HepG2 (cell line): Measurements from ENCODE around the gene RTRAF. TPM values are rescaled to one million over a fixed set of nuclear protein-coding genes. Genes with fewer than 3 reads are reported as not detected.
A peak's percentile ranks its signal among the peaks of the same experiment; 100 is the strongest.

Experiments
- ATAC-seq: fragments of 200-7000 bp; cut with Tn5 transposase; 3 replicates; pipeline ENCODE4 v1.9.1; 2020; ENCODE audit warnings: mild to moderate bottlenecking, moderate library complexity
- Bru-seq: library from RNA; stranded (reverse); fragments of 400-500 nt; gene quantifications from one replicate; lab custom pipeline; 2021; lab: Mats Ljungman, UMichigan
- BruChase-seq, 2 experiments: library from RNA; stranded (reverse); fragments of 400-500 nt; gene quantifications; one replicate each; lab custom pipeline; 2021; lab: Mats Ljungman, UMichigan
- BruUV-seq: library from RNA; stranded (reverse); fragments of 400-500 nt; replicated peaks from 2 replicates; lab custom pipeline; 2021; lab: Mats Ljungman, UMichigan
- CTCF ChIA-PET: fragments of 300-600 bp; formaldehyde crosslinking; extraction: SDS; loops from one replicate; lab custom pipeline; 2021; ENCODE audit warnings: low total read pairs, inconsistent platforms, low intra/inter-chr PET ratio; lab: Yijun Ruan, JAX
- POLR2A ChIA-PET: fragments of 350-600 bp; sonication (Branson Sonifier 250); formaldehyde crosslinking; loops from one replicate; lab custom pipeline; 2020; ENCODE audit warnings: antibody characterized with exemption, inconsistent platforms; lab: Yijun Ruan, JAX
- DNase-seq: peaks from one replicate; pipeline ENCODE4 v3.0.0-alpha.2; 2015; ENCODE audit warnings: low spot score
- FAIRE-seq: peaks from 3 replicates; lab custom pipeline; 2011; peaks lifted over from hg19 to GRCh38; lab: Jason Lieb, UNC
- H2AFZ ChIP-seq: one replicate; pipeline ENCODE4 v1.6.1; 2011; ENCODE audit warnings: low read length, inconsistent platforms
- H3K27ac ChIP-seq: fragments of 300-600 bp; 3 replicates; pipeline ENCODE4 v1.8.0; 2011; ENCODE audit warnings: mixed run types, mild to moderate bottlenecking, mixed read lengths, low read length, inconsistent platforms; ENCODE audit not compliant: insufficient read depth; ENCODE audit errors: extremely low read length
- H3K27me3 ChIP-seq, 2 experiments: fragments of 200-600 bp in 1 of 2; 2 replicates in 1 of 2; 3 replicates in 1 of 2; pipeline versions ENCODE4 v1.6.0 to v1.8.0; 2011; ENCODE audit warnings: low read length in 2 of 2, mild to moderate bottlenecking in 2 of 2, moderate library complexity in 2 of 2, inconsistent platforms in 1 of 2; ENCODE audit not compliant: insufficient read depth in 2 of 2, control insufficient read depth in 1 of 2
- H3K36me3 ChIP-seq, 2 experiments: fragments of 200-600 bp in 1 of 2; replicated peaks in 1 of 2; 2 replicates in 1 of 2; 3 replicates in 1 of 2; pipeline versions ENCODE4 v1.5.1 to v1.8.0; 2011; ENCODE audit warnings: low read length in 2 of 2, inconsistent platforms in 1 of 2; ENCODE audit not compliant: insufficient read depth in 2 of 2, control insufficient read depth in 1 of 2
- H3K4me1 ChIP-seq: 2 replicates; pipeline ENCODE4 v1.5.1; 2012; ENCODE audit warnings: low read length, inconsistent platforms; ENCODE audit not compliant: insufficient read depth
- H3K4me2 ChIP-seq: 2 replicates; pipeline ENCODE4 v1.6.0; 2011; ENCODE audit warnings: low read depth, low read length, inconsistent platforms
- H3K4me3 ChIP-seq, 3 experiments: fragments of 200-600 bp in 1 of 3; sonication (generic), shearing (Covaris generic) in 1 of 3; replicated peaks in 1 of 3; 2 replicates each; pipeline ENCODE4 v1.5.1; 2011 to 2016; ENCODE audit warnings: low read length in 3 of 3, inconsistent platforms in 2 of 3, low read depth in 2 of 3, mild to moderate bottlenecking in 2 of 3, control low read depth in 1 of 3, mixed read lengths in 1 of 3; ENCODE audit not compliant: insufficient read depth in 1 of 3
- H3K79me2 ChIP-seq: one replicate; pipeline ENCODE4 v1.6.1; 2011; ENCODE audit warnings: low read length, inconsistent platforms; ENCODE audit not compliant: insufficient read depth
- H3K9ac ChIP-seq: 2 replicates; pipeline ENCODE4 v1.6.0; 2011; ENCODE audit warnings: mild to moderate bottlenecking, low read depth, low read length, inconsistent platforms; ENCODE audit not compliant: insufficient read depth
- H3K9me3 ChIP-seq: 2 replicates; pipeline ENCODE4 v1.5.1; 2012; ENCODE audit warnings: mild to moderate bottlenecking, low read length
- H4K20me1 ChIP-seq: 2 replicates; pipeline ENCODE4 v1.6.0; 2011; ENCODE audit warnings: inconsistent platforms, mild to moderate bottlenecking, low read length, moderate library complexity; ENCODE audit not compliant: insufficient read depth
- EEA1 ChIP-seq: sonication (generic); formaldehyde crosslinking; IDR thresholded peaks from 2 replicates; pipeline ENCODE4 v1.5.1; 2020; ENCODE audit warnings: mild to moderate bottlenecking, missing genetic modification reagents, borderline replicate concordance
- FOXK1 ChIP-seq: sonication (generic); formaldehyde crosslinking; IDR thresholded peaks from 2 replicates; pipeline ENCODE4 v1.4.0; 2020; ENCODE audit warnings: low read depth, missing genetic modification reagents, borderline replicate concordance
- MAFF ChIP-seq: IDR thresholded peaks from 2 replicates; pipeline ENCODE4 v1.6.1; 2011; ENCODE audit warnings: low read depth, low read length, improper control_type of control experiment
- RFX3 ChIP-seq: IDR thresholded peaks from 2 replicates; pipeline ENCODE4 v1.6.1; 2016; ENCODE audit warnings: missing biosample characterization, missing genetic modification reagents
- SRSF4 ChIP-seq: fragments of 200-400 bp; formaldehyde crosslinking; IDR thresholded peaks from one replicate; pipeline ENCODE4 v1.6.1; 2018; ENCODE audit warnings: mild to moderate bottlenecking, low read depth, low read length, moderate library complexity; ENCODE audit not compliant: poor library complexity, severe bottlenecking
- TRIM24 ChIP-seq: sonication (generic); formaldehyde crosslinking; IDR thresholded peaks from 2 replicates; pipeline ENCODE4 v1.8.0; 2022; ENCODE audit warnings: mild to moderate bottlenecking, missing genetic modification reagents
- ZNF180 ChIP-seq: sonication (generic); formaldehyde crosslinking; IDR thresholded peaks from 2 replicates; pipeline ENCODE4 v1.4.0; 2020; ENCODE audit warnings: low read depth, missing genetic modification reagents, borderline replicate concordance
- ZNF251 ChIP-seq: sonication (generic); formaldehyde crosslinking; IDR thresholded peaks from 2 replicates; pipeline ENCODE4 v1.9.0; 2021; ENCODE audit warnings: mild to moderate bottlenecking, missing genetic modification reagents
- ZNF550 ChIP-seq: sonication (generic); formaldehyde crosslinking; IDR thresholded peaks from 2 replicates; pipeline ENCODE4 v1.4.0; 2020; ENCODE audit warnings: mild to moderate bottlenecking, missing genetic modification reagents, borderline replicate concordance
- WGBS: methylation state at CpG from one replicate; pipeline ENCODE4 v1.1.6; 2017; ENCODE audit warnings: low lambda C conversion rate; 5-methylcytosine and 5-hydroxymethylcytosine counted together
- in situ Hi-C: cut with HindIII; loops from 2 replicates; pipeline ENCODE4 v1.10.0; 2017; ENCODE audit warnings: low pct_unique_long_range_greater_than_20kb; ENCODE audit not compliant: extremely low pct_ligation_motif_present
- intact Hi-C: fragments of 100-400 bp; cut with micrococcal nuclease; formaldehyde crosslinking; loops from one replicate; pipeline ENCODE4 v1.10.0; 2022; ENCODE audit not compliant: unreplicated experiment
- long read RNA-seq, 2 experiments: library from RNA in 1 of 2; library from polyadenylated mRNA in 1 of 2; stranded (forward) in 1 of 2; unstranded in 1 of 2; transcript quantifications; one replicate each; pipeline ENCODE4 v2.0.0, GENCODE V29; 2019 to 2022
- polyA minus RNA-seq, 3 experiments: library from RNA; depleted of rRNA, polyadenylated mRNA; stranded (reverse); fragments of >200 nt; gene quantifications; 2 replicates each; pipeline ENCODE4 v1.2.3, GENCODE V29; 2011; ENCODE audit warnings: low replicate concordance in 1 of 3
- polyA plus RNA-seq, 8 experiments: library from polyadenylated mRNA; depleted of rRNA in 3 of 8; stranded (reverse) in 7 of 8; unstranded in 1 of 8; fragments of >200 nt; fragmentation: Illumina TruSeq in 4 of 8; extraction: Trizol in 4 of 8; gene quantifications; 2 replicates each; pipeline versions ENCODE4 v1.2.1 to v1.2.3, GENCODE V29; 2011 to 2016; ENCODE audit warnings: low read depth in 4 of 8, missing spikeins in 1 of 8, mixed read lengths in 1 of 8; ENCODE audit not compliant: insufficient read depth in 1 of 8
- total RNA-seq, 5 experiments: library from RNA; depleted of rRNA; stranded (reverse); fragments of >200 nt; fragmentation: Illumina TruSeq; extraction: Trizol; gene quantifications; 2 replicates each; pipeline ENCODE4 v1.2.3, GENCODE V29; 2016; ENCODE audit warnings: low read depth in 1 of 5
- TF ChIP-seq, protein P1 (sequence below): sonication (generic); formaldehyde crosslinking; IDR thresholded peaks from 2 replicates; pipeline ENCODE4 v1.4.0; 2020; ENCODE audit warnings: mild to moderate bottlenecking, missing genetic modification reagents

RTRAF gene
- 258 and 374 TPM in 2 replicates for total RNA-seq (2016; rRNA removed; fragmentation: Illumina TruSeq; extraction: Trizol)
- 42.9 and 47.7 TPM in 2 replicates for total RNA-seq (2016; cell fraction: cytosol; rRNA removed; fragmentation: Illumina TruSeq; extraction: Trizol; ENCODE audit: low read depth)
- 255 and 390 TPM in 2 replicates for total RNA-seq (2016; cell fraction: insoluble cytoplasmic fraction; rRNA removed; fragmentation: Illumina TruSeq; extraction: Trizol)
- 101 TPM in 2 replicates for total RNA-seq (2016; cell fraction: membrane; rRNA removed; fragmentation: Illumina TruSeq; extraction: Trizol)
- total RNA-seq (2016; cell fraction: nucleus; rRNA removed; fragmentation: Illumina TruSeq; extraction: Trizol), result 105 and 106 TPM in 2 replicates
- polyA plus RNA-seq (2011; rRNA removed), result 118 and 137 TPM in 2 replicates
- polyA plus RNA-seq (2011; cell fraction: cytosol; rRNA removed), result 25.5 and 41.9 TPM in 2 replicates
- 11.4 and 17.2 TPM in 2 replicates for polyA plus RNA-seq (2011; cell fraction: nucleus; rRNA removed)
- 154 and 171 TPM in 2 replicates for polyA plus RNA-seq (2012)
- polyA plus RNA-seq (2016; cell fraction: cytosol; fragmentation: Illumina TruSeq; extraction: Trizol; ENCODE audit: low read depth), result 42.7 and 48.8 TPM in 2 replicates
- 390 and 432 TPM in 2 replicates for polyA plus RNA-seq (2016; cell fraction: insoluble cytoplasmic fraction; fragmentation: Illumina TruSeq; extraction: Trizol; ENCODE audit: low read depth)
- 75.4 and 87.3 TPM in 2 replicates for polyA plus RNA-seq (2016; cell fraction: membrane; fragmentation: Illumina TruSeq; extraction: Trizol; ENCODE audit: low read depth)
- 144 and 145 TPM in 2 replicates for polyA plus RNA-seq (2016; cell fraction: nucleus; fragmentation: Illumina TruSeq; extraction: Trizol; ENCODE audit: insufficient read depth, low read depth)
- 32.5 and 95.8 TPM in 2 replicates for polyA minus RNA-seq (2011; rRNA and poly(A)+ RNA removed; ENCODE audit: low replicate concordance)
- polyA minus RNA-seq (2011; cell fraction: cytosol; rRNA and poly(A)+ RNA removed), result 80.3 and 89.3 TPM in 2 replicates
- polyA minus RNA-seq (2011; cell fraction: nucleus; rRNA and poly(A)+ RNA removed), result 53.6 and 57.8 TPM in 2 replicates
- percentile 92 among the genes with signal in this experiment for Bru-seq, nascent RNA
- BruChase-seq, experiment 1, labeled RNA remaining after a 6-hour chase, result percentile 84 among the genes with signal in this experiment
- percentile 80 among the genes with signal in this experiment for BruChase-seq, experiment 2, labeled RNA remaining after a 2-hour chase
- long read RNA-seq, experiment 1, full-length matches to known transcripts, result 158 of 174 reads
- long read RNA-seq, experiment 1, partial matches to known transcripts, result 8 of 174 reads
- long read RNA-seq, experiment 1, other reads (novel, unspliced or antisense), result 8 of 174 reads
- long read RNA-seq, experiment 2, full-length matches to known transcripts, result 204 of 244 reads
- long read RNA-seq, experiment 2, partial matches to known transcripts, result 24 of 244 reads
- long read RNA-seq, experiment 2, other reads (novel, unspliced or antisense), result 16 of 244 reads

GRCh38 chr14:51989293-51990234 is at the start of gene RTRAF:
TSS of gene RTRAF (plus strand) at chr14:51989546. CDS start at chr14:51989640, 94 bp downstream.
- FAIRE-seq (peak; percentile 56), DNase-seq (peak; percentile 81), ATAC-seq (peak; percentile 99)
- Histone ChIP-seq H3K9me3 (no peaks in the 10 kb centered on the region), H3K27ac (peak within 1 kb of the TSS; percentile 85), H3K27me3 (no peaks in the 10 kb centered on the region; a peak in 1 of 5 replicates), H4K20me1 (no peaks in the 10 kb centered on the region), H3K4me2 (peak within 1 kb of the TSS; percentile 90), H3K4me1 (peaks cover 27% of the 10 kb centered on the region), H3K79me2 (peaks cover 25% of the 10 kb centered on the region), H3K36me3 (peaks cover 0 to 20% of the 10 kb centered on the region in 2 experiments; a peak in 3 of 5 replicates), H3K4me3 (peak within 1 kb of the TSS; percentile 91 to 99 (median 95)), H3K9ac (peak within 1 kb of the TSS; percentile 93), H2AFZ (peak within 1 kb of the TSS; percentile 98)
- ChIA-PET POLR2A (no interaction called here), CTCF (no interaction called here)
- in situ Hi-C loops (no loop called here), intact Hi-C loops (loop anchor here (1.0 kb wide), 1 partner anchor 10 kb away; no protein-coding TSS in a partner anchor)
- no TSS peak for BruUV-seq
- 0% methylated on average over 17 of the region's 72 CpGs for WGBS
- TF ChIP-seq ZNF550, result no peak; the same call in 1 of the 2 replicates
- peak; percentile 38; the same call in 1 of the 2 replicates for TF ChIP-seq FOXK1 (CRISPR knock-in tag)
- TF ChIP-seq TRIM24, result no peak
- TF ChIP-seq ZNF180 (CRISPR knock-in tag), result no peak
- TF ChIP-seq, protein P1, sequence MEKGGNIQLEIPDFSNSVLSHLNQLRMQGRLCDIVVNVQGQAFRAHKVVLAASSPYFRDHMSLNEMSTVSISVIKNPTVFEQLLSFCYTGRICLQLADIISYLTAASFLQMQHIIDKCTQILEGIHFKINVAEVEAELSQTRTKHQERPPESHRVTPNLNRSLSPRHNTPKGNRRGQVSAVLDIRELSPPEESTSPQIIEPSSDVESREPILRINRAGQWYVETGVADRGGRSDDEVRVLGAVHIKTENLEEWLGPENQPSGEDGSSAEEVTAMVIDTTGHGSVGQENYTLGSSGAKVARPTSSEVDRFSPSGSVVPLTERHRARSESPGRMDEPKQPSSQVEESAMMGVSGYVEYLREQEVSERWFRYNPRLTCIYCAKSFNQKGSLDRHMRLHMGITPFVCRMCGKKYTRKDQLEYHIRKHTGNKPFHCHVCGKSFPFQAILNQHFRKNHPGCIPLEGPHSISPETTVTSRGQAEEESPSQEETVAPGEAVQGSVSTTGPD, result no peak
- no peak for TF ChIP-seq ZNF251 (CRISPR knock-in tag)
- peak; percentile 60; the same call in 1 of the 2 replicates for TF ChIP-seq EEA1 (CRISPR knock-in tag)
- peak; percentile 12; the same call in 1 of the 2 replicates for TF ChIP-seq MAFF
- no peak for TF ChIP-seq SRSF4
- no peak for TF ChIP-seq RFX3
